ENCODE results near the gene AATK. TPM values are rescaled to one million over a fixed set of nuclear protein-coding genes. Genes with fewer than 3 reads are reported as not detected.
"Not testable (repeated sequence)": the region's sequence is repeated elsewhere in the genome, so short reads cannot be mapped to it uniquely, and the experiment has no call there.

The AATK gene
- total RNA-seq, 4 donors from 2014 or later: 0.51 to 5.9 (median 3.0) TPM

DNA sequence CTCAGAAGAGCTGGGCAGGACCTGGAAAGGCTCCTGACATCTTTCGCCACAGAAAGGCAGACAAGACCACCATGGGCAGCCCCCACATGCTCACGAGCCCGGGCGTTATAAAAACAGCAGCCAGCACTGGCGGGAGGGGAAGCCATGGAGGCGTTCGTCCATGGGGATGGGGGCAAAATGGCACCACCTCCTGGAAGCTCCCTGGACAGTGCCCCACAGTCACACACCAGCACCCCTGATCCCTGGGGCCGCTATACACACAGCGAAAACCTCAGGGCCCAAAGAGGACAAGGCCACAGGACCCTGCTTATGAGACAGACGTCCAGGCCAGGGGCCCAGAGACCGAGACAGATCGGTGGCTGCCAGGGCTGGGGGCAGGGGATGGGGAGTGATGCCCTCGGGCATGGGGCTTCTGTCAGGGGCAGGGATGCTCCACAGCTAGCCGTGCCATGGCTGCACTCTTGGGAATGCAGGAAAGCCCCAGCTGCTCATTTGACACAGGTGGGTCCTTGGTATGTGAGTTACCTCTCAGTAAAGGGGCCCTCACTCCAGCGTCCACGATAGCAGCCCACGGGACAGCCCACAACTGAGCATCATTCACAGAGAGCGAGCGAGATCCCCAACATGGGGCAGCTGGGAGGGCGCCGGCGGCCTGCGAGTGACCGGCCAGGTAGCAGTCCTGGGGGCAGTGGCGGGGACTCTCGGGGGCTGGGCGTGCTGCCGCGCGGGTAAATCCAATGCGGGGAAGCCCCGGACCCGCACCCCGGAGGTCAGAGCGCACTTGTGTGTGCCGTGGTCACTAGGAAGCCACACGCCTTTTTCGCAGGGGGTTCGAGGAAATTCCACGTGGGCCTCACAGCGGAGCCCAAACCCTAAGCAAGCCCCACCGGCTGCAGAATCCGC is 7.1 kb downstream of the AATK start:
- no peak for DNase-seq
- TF ChIP-seq CTCF (IDR thresholded peaks at IDR 0.05): no peak
- TF ChIP-seq POLR2A (IDR thresholded peaks at IDR 0.05): no peak
- Histone ChIP-seq H3K27me3 (no peaks in the 10 kb centered on the region), H3K9me3 (no peaks in the 10 kb centered on the region), H3K4me1 (no peaks in the 10 kb centered on the region), H3K27ac (no peak overlapping the region), H3K4me3 (no peak overlapping the region), H3K36me3 (no peaks in the 10 kb centered on the region)
- intact Hi-C loops (cut with DNase I; ENCODE audit: low total_unique reads): no loop called here

- H3K27ac ChIP-seq: no peak overlapping the region
- H3K27me3 ChIP-seq: no peaks in the 10 kb centered on the region
- DNase-seq: no peak
- no peaks in the 10 kb centered on the region for H3K9me3 ChIP-seq
- no peak overlapping the region for H3K4me3 ChIP-seq
- H3K36me3 ChIP-seq: no peaks in the 10 kb centered on the region
- TF ChIP-seq CTCF (IDR thresholded peaks at IDR 0.05) (no peak), POLR2A (IDR thresholded peaks at IDR 0.05) (no peak)
- H3K4me1 ChIP-seq: no peaks in the 10 kb centered on the region
- intact Hi-C loops (cut with DNase I; ENCODE audit: low total_unique reads): no loop called here
These were observed 8.0 kb downstream of the AATK start for GRCh38 chr17:81157848-81158687.

GRCh38 chr17:81156866-81157805 is 8.9 kb downstream of the AATK start:
- no peak for DNase-seq
- H3K27me3 ChIP-seq: no peaks in the 10 kb centered on the region
- H3K36me3 ChIP-seq: no peaks in the 10 kb centered on the region
- H3K27ac ChIP-seq: no peak overlapping the region
- no peak overlapping the region for H3K4me3 ChIP-seq
- intact Hi-C loops (cut with DNase I; ENCODE audit: low total_unique reads): no loop called here
- no peaks in the 10 kb centered on the region for H3K4me1 ChIP-seq
- no peaks in the 10 kb centered on the region for H3K9me3 ChIP-seq
- TF ChIP-seq CTCF (IDR thresholded peaks at IDR 0.05) (no peak), POLR2A (IDR thresholded peaks at IDR 0.05) (no peak)

GRCh38 chr17:81154961-81155360 is 11.1 kb downstream of the AATK start:
- no peak for DNase-seq
- Histone ChIP-seq H3K4me1 (no peaks in the 10 kb centered on the region), H3K27ac (no peak overlapping the region), H3K4me3 (no peak overlapping the region), H3K27me3 (no peaks in the 10 kb centered on the region), H3K36me3 (no peaks in the 10 kb centered on the region), H3K9me3 (no peaks in the 10 kb centered on the region)
- TF ChIP-seq CTCF (IDR thresholded peaks at IDR 0.05) (no peak), POLR2A (IDR thresholded peaks at IDR 0.05) (no peak)
- intact Hi-C loops (cut with DNase I; ENCODE audit: low total_unique reads): no loop called here

DNA sequence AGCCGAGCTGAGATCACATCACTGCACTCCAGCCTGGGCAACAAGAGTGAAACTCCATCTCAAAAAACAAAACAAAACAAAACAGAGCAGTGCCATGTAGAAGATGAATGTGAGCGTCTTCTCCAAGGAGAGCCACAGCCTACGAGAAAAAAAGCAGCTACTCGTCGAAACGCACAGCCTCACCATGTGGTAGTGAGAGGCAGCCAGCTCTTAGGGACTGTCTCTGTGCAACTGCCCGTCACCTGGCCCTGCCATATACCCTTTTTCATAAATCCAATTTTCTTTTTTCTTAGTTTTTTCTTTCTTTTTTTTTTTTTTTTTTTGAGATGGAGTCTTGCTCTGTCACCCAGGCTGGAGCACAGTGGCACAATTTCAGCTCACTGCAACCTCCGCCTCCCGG is 12.0 kb downstream of the AATK start:
- intact Hi-C loops (cut with DNase I; ENCODE audit: low total_unique reads); H3K9me3 ChIP-seq; DNase-seq; H3K27me3 ChIP-seq; H3K27ac ChIP-seq; H3K36me3 ChIP-seq; H3K4me1 ChIP-seq; H3K4me3 ChIP-seq: not testable (repeated sequence)
